HEK293T (cell line): Measurements from ENCODE around the gene RNF217.

Source experiments
- ARNT ChIP-seq: fragments of 450-650 bp; IDR thresholded peaks from 2 replicates; pipeline ENCODE4 v1.6.1; 2017; ENCODE audit warnings: mild to moderate bottlenecking
- BHLHE40 ChIP-seq: fragments of 450-650 bp; IDR thresholded peaks from 2 replicates; pipeline ENCODE4 v1.6.1; 2016; ENCODE audit warnings: mild to moderate bottlenecking, moderate library complexity, borderline replicate concordance
- CTBP1 ChIP-seq: fragments of 450-650 bp; IDR thresholded peaks from 2 replicates; pipeline ENCODE4 v1.6.1; 2016; ENCODE audit warnings: borderline replicate concordance
- ELF4 ChIP-seq: fragments of 450-650 bp; IDR thresholded peaks from 2 replicates; pipeline ENCODE4 v1.6.1; 2017; ENCODE audit warnings: antibody characterized with exemption
- FOXM1 ChIP-seq: fragments of 450-650 bp; IDR thresholded peaks from 2 replicates; pipeline ENCODE4 v1.6.1; 2017; ENCODE audit warnings: mild to moderate bottlenecking, borderline replicate concordance
- L3MBTL2 ChIP-seq: fragments of 450-650 bp; conservative IDR thresholded peaks from 2 replicates; pipeline ENCODE4 v1.6.1; 2016; ENCODE audit warnings: mild to moderate bottlenecking
- LEF1 ChIP-seq: fragments of 450-650 bp; IDR thresholded peaks from 2 replicates; pipeline ENCODE4 v1.6.1; 2017; ENCODE audit warnings: mild to moderate bottlenecking, borderline replicate concordance
- NFRKB ChIP-seq: fragments of 450-650 bp; IDR thresholded peaks from 2 replicates; pipeline ENCODE4 v1.6.1; 2016; ENCODE audit warnings: mild to moderate bottlenecking, moderate library complexity
- SP1 ChIP-seq: fragments of 450-650 bp; IDR thresholded peaks from 2 replicates; pipeline ENCODE4 v1.6.1; 2017
- TARDBP ChIP-seq: fragments of 450-650 bp; IDR thresholded peaks from 2 replicates; pipeline ENCODE4 v1.6.1; 2016
- ZNF384 ChIP-seq: fragments of 450-650 bp; IDR thresholded peaks from 2 replicates; pipeline ENCODE4 v1.6.1; 2016

- TF ChIP-seq BHLHE40 = no peak
- no peak for TF ChIP-seq FOXM1
- no peak for TF ChIP-seq ZNF384
- TF ChIP-seq L3MBTL2 = no peak
- no peak for TF ChIP-seq ELF4
- no peak for TF ChIP-seq LEF1
- TF ChIP-seq TARDBP = no peak
- TF ChIP-seq ARNT = no peak
- no peak for TF ChIP-seq CTBP1
- TF ChIP-seq NFRKB = no peak
- TF ChIP-seq SP1 = no peak
These were observed 40.8 kb downstream of the RNF217 start for GRCh38 chr6:125003070-125003469.
